ENCODE data around the gene CACNA2D3.

DNA sequence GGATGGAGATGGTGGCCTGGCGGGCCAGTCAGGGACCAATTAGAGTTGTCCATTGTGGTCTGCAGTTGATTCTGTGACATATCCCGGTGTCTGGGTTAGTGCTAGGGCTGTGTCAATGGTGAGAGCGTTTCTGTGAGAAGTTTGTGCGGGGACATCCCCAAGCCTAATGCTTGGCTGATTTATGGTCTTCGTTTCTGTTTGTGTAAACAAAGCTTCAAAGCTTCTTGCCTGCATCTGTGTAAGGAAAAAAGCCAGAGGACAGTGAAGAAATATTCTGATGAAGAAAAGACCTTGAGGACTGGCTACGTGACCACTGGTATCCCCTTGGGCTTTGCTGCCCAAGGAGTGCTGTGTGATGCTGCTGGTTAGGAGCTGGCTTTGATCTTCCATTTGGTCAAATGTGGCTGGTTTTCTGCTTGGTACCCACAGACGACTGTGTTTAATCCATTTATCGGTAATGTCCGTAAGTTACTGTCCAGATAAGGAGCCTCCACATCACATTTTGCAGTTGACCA, 880.1 kb downstream of the CACNA2D3 start:
- TF ChIP-seq, protein P1, sequence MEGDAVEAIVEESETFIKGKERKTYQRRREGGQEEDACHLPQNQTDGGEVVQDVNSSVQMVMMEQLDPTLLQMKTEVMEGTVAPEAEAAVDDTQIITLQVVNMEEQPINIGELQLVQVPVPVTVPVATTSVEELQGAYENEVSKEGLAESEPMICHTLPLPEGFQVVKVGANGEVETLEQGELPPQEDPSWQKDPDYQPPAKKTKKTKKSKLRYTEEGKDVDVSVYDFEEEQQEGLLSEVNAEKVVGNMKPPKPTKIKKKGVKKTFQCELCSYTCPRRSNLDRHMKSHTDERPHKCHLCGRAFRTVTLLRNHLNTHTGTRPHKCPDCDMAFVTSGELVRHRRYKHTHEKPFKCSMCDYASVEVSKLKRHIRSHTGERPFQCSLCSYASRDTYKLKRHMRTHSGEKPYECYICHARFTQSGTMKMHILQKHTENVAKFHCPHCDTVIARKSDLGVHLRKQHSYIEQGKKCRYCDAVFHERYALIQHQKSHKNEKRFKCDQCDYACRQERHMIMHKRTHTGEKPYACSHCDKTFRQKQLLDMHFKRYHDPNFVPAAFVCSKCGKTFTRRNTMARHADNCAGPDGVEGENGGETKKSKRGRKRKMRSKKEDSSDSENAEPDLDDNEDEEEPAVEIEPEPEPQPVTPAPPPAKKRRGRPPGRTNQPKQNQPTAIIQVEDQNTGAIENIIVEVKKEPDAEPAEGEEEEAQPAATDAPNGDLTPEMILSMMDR (IDR thresholded peaks at IDR 0.05; ENCODE audit: poor library complexity, severe bottlenecking): no peak
- TF ChIP-seq TAF1 (IDR thresholded peaks at IDR 0.05; ENCODE audit: low read depth): no peak

All from neural cell (in vitro differentiated cells).